Measurements from ENCODE around the gene VEZT.

The VEZT gene

DNA sequence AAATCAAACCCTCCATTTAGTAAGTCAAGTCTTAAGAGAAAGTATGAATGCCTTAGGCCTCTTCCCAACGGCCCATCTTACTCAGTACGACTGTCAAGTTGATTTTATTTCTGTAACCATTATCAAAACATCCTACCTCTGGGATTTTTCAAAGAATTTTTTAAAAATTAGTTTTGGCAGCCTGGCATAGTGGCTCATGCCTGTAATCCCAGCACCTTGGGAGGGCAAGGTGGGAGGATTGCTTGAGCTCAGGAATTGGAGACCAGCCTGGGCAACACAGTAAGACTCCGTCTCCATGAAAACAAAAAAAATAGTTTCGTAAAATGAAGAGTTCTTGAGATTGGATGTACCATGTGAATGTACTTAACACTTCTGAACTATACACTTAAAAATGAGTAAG lies 4.5 kb upstream of the VEZT start:
- no peaks in the 10 kb centered on the region for H3K9me3 ChIP-seq (ENCODE audit: insufficient read depth, low read depth, low read length)
- H3F3A ChIP-seq (ENCODE audit: low read depth): no peaks in the 10 kb centered on the region
- H3K4me2 ChIP-seq (ENCODE audit: low read depth, low read length, poor library complexity, severe bottlenecking): peak overlapping the region; percentile 29
- H2AFZ ChIP-seq (ENCODE audit: low read length): no peak overlapping the region
- TF ChIP-seq, protein P1, sequence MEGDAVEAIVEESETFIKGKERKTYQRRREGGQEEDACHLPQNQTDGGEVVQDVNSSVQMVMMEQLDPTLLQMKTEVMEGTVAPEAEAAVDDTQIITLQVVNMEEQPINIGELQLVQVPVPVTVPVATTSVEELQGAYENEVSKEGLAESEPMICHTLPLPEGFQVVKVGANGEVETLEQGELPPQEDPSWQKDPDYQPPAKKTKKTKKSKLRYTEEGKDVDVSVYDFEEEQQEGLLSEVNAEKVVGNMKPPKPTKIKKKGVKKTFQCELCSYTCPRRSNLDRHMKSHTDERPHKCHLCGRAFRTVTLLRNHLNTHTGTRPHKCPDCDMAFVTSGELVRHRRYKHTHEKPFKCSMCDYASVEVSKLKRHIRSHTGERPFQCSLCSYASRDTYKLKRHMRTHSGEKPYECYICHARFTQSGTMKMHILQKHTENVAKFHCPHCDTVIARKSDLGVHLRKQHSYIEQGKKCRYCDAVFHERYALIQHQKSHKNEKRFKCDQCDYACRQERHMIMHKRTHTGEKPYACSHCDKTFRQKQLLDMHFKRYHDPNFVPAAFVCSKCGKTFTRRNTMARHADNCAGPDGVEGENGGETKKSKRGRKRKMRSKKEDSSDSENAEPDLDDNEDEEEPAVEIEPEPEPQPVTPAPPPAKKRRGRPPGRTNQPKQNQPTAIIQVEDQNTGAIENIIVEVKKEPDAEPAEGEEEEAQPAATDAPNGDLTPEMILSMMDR (conservative IDR thresholded peaks at IDR 0.05; ENCODE audit: low read length): no peak
- TF ChIP-seq EZH2phosphoT487 (IDR thresholded peaks at IDR 0.05; ENCODE audit: borderline replicate concordance): no peak
- H3K9ac ChIP-seq (ENCODE audit: low read depth, low read length, poor library complexity, severe bottlenecking): no peak overlapping the region
- H4K20me1 ChIP-seq (ENCODE audit: insufficient read depth, low read length, poor library complexity, severe bottlenecking): peaks cover 4% of the 10 kb centered on the region
- peaks cover 18% of the 10 kb centered on the region for H3K79me2 ChIP-seq (ENCODE audit: insufficient read depth, low read length)
- H3K4me3 ChIP-seq (ENCODE audit: low read length, poor library complexity, severe bottlenecking): no peak overlapping the region
- no peaks in the 10 kb centered on the region for H3K36me3 ChIP-seq (ENCODE audit: insufficient read depth, low read length)
- peaks cover 28% of the 10 kb centered on the region for H3K4me1 ChIP-seq (ENCODE audit: insufficient read depth, low read length, poor library complexity, severe bottlenecking)
- H3K27me3 ChIP-seq (ENCODE audit: insufficient read depth, low read length, poor library complexity, severe bottlenecking): no peaks in the 10 kb centered on the region
- no peaks in the 10 kb centered on the region for H3K9me2 ChIP-seq (replicated peaks; ENCODE audit: low read depth, low read length)

DNA sequence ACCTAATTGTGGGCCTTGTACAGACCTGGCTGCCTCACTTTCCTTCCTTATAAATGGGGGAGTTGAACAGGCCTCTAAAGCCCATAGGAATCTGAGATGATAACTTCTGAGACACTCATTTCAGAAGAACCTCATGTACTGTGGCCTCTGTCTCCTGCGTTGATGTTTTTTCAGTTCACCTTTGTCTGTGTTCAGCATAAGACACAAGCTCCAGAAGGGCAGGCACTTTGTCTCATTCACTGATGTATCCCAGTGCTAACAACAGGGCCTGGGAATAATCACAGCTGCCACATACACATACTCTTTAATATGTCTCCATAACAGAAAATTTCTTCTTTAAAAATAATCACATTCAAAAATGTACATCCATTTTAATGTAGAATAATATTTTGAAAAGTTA lies 3.7 kb upstream of the VEZT start:
- peak overlapping the region; percentile 29 for H3K4me2 ChIP-seq (ENCODE audit: low read depth, low read length, poor library complexity, severe bottlenecking)
- no peaks in the 10 kb centered on the region for H3K27me3 ChIP-seq (ENCODE audit: insufficient read depth, low read length, poor library complexity, severe bottlenecking)

DNA sequence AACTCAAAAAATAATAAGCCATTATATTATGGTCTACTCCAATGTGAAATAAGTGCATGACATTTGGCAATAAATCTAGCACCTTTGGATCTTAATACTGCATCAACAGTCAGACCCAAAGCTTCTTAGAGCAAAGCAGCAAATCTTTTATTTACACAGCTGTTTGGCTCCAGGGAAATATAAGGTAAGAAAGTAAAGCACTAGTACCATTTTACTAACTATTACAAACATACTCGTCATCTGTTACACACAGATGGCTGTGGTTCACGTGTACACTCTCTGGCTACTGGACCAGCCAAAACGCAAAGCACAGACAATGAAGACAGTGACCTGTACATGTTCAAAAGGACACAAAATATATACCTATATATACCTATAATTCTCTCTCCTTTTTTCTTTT lies 3.1 kb upstream of the VEZT start:
- TF ChIP-seq, protein P1 (conservative IDR thresholded peaks at IDR 0.05; ENCODE audit: low read length): no peak
- TF ChIP-seq EZH2phosphoT487 (IDR thresholded peaks at IDR 0.05; ENCODE audit: borderline replicate concordance): no peak
- peaks cover 31% of the 10 kb centered on the region for H3K79me2 ChIP-seq (ENCODE audit: insufficient read depth, low read length)

More for the DNA sequence above, 3.7 kb upstream of the VEZT start:
- no peak overlapping the region for H3K9ac ChIP-seq (ENCODE audit: low read depth, low read length, poor library complexity, severe bottlenecking)
- no peaks in the 10 kb centered on the region for H3K9me3 ChIP-seq (ENCODE audit: insufficient read depth, low read depth, low read length)
- H2AFZ ChIP-seq (ENCODE audit: low read length): no peak overlapping the region; the same call in 1 of the 2 replicates
- peaks cover 23% of the 10 kb centered on the region for H3K4me1 ChIP-seq (ENCODE audit: insufficient read depth, low read length, poor library complexity, severe bottlenecking)
- no peak overlapping the region for H3K4me3 ChIP-seq (ENCODE audit: low read length, poor library complexity, severe bottlenecking)
- TF ChIP-seq, protein P1 (conservative IDR thresholded peaks at IDR 0.05; ENCODE audit: low read length): no peak
- no peak for TF ChIP-seq EZH2phosphoT487 (IDR thresholded peaks at IDR 0.05; ENCODE audit: borderline replicate concordance)
- peaks cover 8% of the 10 kb centered on the region for H4K20me1 ChIP-seq (ENCODE audit: insufficient read depth, low read length, poor library complexity, severe bottlenecking)
- H3K9me2 ChIP-seq (replicated peaks; ENCODE audit: low read depth, low read length): no peaks in the 10 kb centered on the region
- no peaks in the 10 kb centered on the region for H3K36me3 ChIP-seq (ENCODE audit: insufficient read depth, low read length)
- no peaks in the 10 kb centered on the region for H3F3A ChIP-seq (ENCODE audit: low read depth)
- peaks cover 26% of the 10 kb centered on the region for H3K79me2 ChIP-seq (ENCODE audit: insufficient read depth, low read length)

More for the DNA sequence above, 3.1 kb upstream of the VEZT start:
- Histone ChIP-seq H3K36me3 (ENCODE audit: insufficient read depth, low read length) (no peaks in the 10 kb centered on the region), H3K4me3 (ENCODE audit: low read length, poor library complexity, severe bottlenecking) (no peak overlapping the region), H3K4me1 (ENCODE audit: insufficient read depth, low read length, poor library complexity, severe bottlenecking) (peaks cover 25% of the 10 kb centered on the region), H3K9me2 (replicated peaks; ENCODE audit: low read depth, low read length) (no peaks in the 10 kb centered on the region), H3K9me3 (ENCODE audit: insufficient read depth, low read depth, low read length) (no peaks in the 10 kb centered on the region), H3K4me2 (ENCODE audit: low read depth, low read length, poor library complexity, severe bottlenecking) (peak overlapping the region; percentile 29), H4K20me1 (ENCODE audit: insufficient read depth, low read length, poor library complexity, severe bottlenecking) (peaks cover 13% of the 10 kb centered on the region), H3F3A (ENCODE audit: low read depth) (no peaks in the 10 kb centered on the region), H2AFZ (ENCODE audit: low read length) (no peak overlapping the region), H3K27me3 (ENCODE audit: insufficient read depth, low read length, poor library complexity, severe bottlenecking) (no peaks in the 10 kb centered on the region), H3K9ac (ENCODE audit: low read depth, low read length, poor library complexity, severe bottlenecking) (no peak overlapping the region)
